Measurements from ENCODE around the gene CCSER1. TPM values are rescaled to one million over a fixed set of nuclear protein-coding genes. Genes with fewer than 3 reads are reported as not detected.

CCSER1 gene
- total RNA-seq, 4 donors from 2014 or later = 4.0 to 6.0 (median 4.8) TPM

- H3K4me3 ChIP-seq = no peak overlapping the region
- no peaks in the 10 kb centered on the region for H3K4me1 ChIP-seq
- no peak for DNase-seq (ENCODE audit: low spot score in 2 of 2)
- no peaks in the 10 kb centered on the region for H3K36me3 ChIP-seq
- H3K9me3 ChIP-seq = peaks cover 0 to 13% (median 0%) of the 10 kb centered on the region in 4 donors
- TF ChIP-seq EP300 (IDR thresholded peaks at IDR 0.05) = no peak
- no peaks in the 10 kb centered on the region for H3K27me3 ChIP-seq
- WGBS, 2 donors = 90 to 91% methylated on average over 4 of the region's 4 CpGs
- H3K27ac ChIP-seq = no peak overlapping the region
Measured at GRCh38 chr4:90799895-90800294, 672.7 kb downstream of the CCSER1 start.

- peaks cover 0 to 9% (median 0%) of the 10 kb centered on the region in 4 donors for H3K9me3 ChIP-seq
- DNase-seq (ENCODE audit: low spot score in 2 of 2) = no peak
- TF ChIP-seq POLR2A (IDR thresholded peaks at IDR 0.05) = no peak
- no peak overlapping the region for H3K4me3 ChIP-seq
- no peak overlapping the region for H3K27ac ChIP-seq
- no peaks in the 10 kb centered on the region for H3K36me3 ChIP-seq
- 70 to 79% methylated on average over 4 of the region's 4 CpGs for WGBS, 2 donors
- no peaks in the 10 kb centered on the region for H3K27me3 ChIP-seq
- no peaks in the 10 kb centered on the region for H3K4me1 ChIP-seq
Measured at GRCh38 chr4:90815569-90815968, 688.4 kb downstream of the CCSER1 start.

GRCh38 chr4:90816754-90817153 is 689.6 kb downstream of the CCSER1 start:
- WGBS, 2 donors = 51 to 56% methylated on average over 2 of the region's 2 CpGs
- H3K27me3 ChIP-seq = no peaks in the 10 kb centered on the region
- DNase-seq (ENCODE audit: low spot score in 2 of 2) = no peak
- H3K4me1 ChIP-seq = no peaks in the 10 kb centered on the region
- H3K27ac ChIP-seq = no peak overlapping the region
- no peaks in the 10 kb centered on the region for H3K36me3 ChIP-seq
- TF ChIP-seq EP300 (IDR thresholded peaks at IDR 0.05) = no peak
- no peak for TF ChIP-seq CTCF (IDR thresholded peaks at IDR 0.05)
- no peak for TF ChIP-seq POLR2A (IDR thresholded peaks at IDR 0.05)
- H3K9me3 ChIP-seq = peaks cover 0 to 9% (median 0%) of the 10 kb centered on the region in 4 donors
- no peak overlapping the region for H3K4me3 ChIP-seq

GRCh38 chr4:90824266-90825150 is 697.3 kb downstream of the CCSER1 start:
- Histone ChIP-seq H3K27ac (no peak overlapping the region), H3K4me1 (no peaks in the 10 kb centered on the region), H3K9me3 (no peaks in the 10 kb centered on the region), H3K27me3 (no peaks in the 10 kb centered on the region), H3K4me3 (no peak overlapping the region), H3K36me3 (no peaks in the 10 kb centered on the region)
- no peak for DNase-seq (ENCODE audit: low spot score in 2 of 2)
- TF ChIP-seq POLR2A (IDR thresholded peaks at IDR 0.05) = no peak
- 72 to 86% methylated on average over 2 of the region's 2 CpGs for WGBS, 2 donors

GRCh38 chr4:90825849-90826248 is 698.7 kb downstream of the CCSER1 start:
- 88 to 91% methylated on average over 6 of the region's 6 CpGs for WGBS, 2 donors
- Histone ChIP-seq H3K27me3 (no peaks in the 10 kb centered on the region), H3K27ac (no peak overlapping the region), H3K36me3 (no peaks in the 10 kb centered on the region), H3K4me1 (no peaks in the 10 kb centered on the region), H3K9me3 (no peaks in the 10 kb centered on the region), H3K4me3 (no peak overlapping the region)
- no peak for TF ChIP-seq EP300 (IDR thresholded peaks at IDR 0.05)
- TF ChIP-seq POLR2A (IDR thresholded peaks at IDR 0.05) = no peak
- no peak for TF ChIP-seq CTCF (IDR thresholded peaks at IDR 0.05)
- DNase-seq (ENCODE audit: low spot score in 2 of 2) = no peak

- TF ChIP-seq EP300 (IDR thresholded peaks at IDR 0.05) (no peak), POLR2A (IDR thresholded peaks at IDR 0.05) (no peak), CTCF (IDR thresholded peaks at IDR 0.05) (no peak)
- no peak for DNase-seq (ENCODE audit: low spot score in 2 of 2)
- no peak overlapping the region for H3K4me3 ChIP-seq
- WGBS, 2 donors = 78 to 89% methylated on average over 1 of the region's 1 CpG
- H3K27me3 ChIP-seq = no peaks in the 10 kb centered on the region
- H3K9me3 ChIP-seq = no peaks in the 10 kb centered on the region
- H3K27ac ChIP-seq = no peak overlapping the region
- no peaks in the 10 kb centered on the region for H3K36me3 ChIP-seq
- H3K4me1 ChIP-seq = no peaks in the 10 kb centered on the region
Measured at GRCh38 chr4:90833706-90834105, 706.5 kb downstream of the CCSER1 start.
